OCI-LY7 (cell line): ENCODE measurements around the gene SLC2A13. TPM values are rescaled to one million over a fixed set of nuclear protein-coding genes. Genes with fewer than 3 reads are reported as not detected.
"Not testable (repeated sequence)": the region's sequence is repeated elsewhere in the genome, so short reads cannot be mapped to it uniquely, and the experiment has no call there.

Source experiments
- BruUV-seq: library from RNA; stranded (reverse); fragments of 400-500 nt; replicated peaks from 2 replicates; lab custom pipeline; 2021; lab: Mats Ljungman, UMichigan
- CTCF ChIA-PET: fragments of 300-600 bp; sonication (Branson Sonifier 250); formaldehyde crosslinking; loops from one replicate; lab custom pipeline; 2022; ENCODE audit warnings: antibody characterized with exemption; ENCODE audit not compliant: unreplicated experiment; lab: Charles Lee
- POLR2A ChIA-PET: fragments of 300-600 bp; sonication (Branson Sonifier 250); formaldehyde crosslinking; loops from one replicate; lab custom pipeline; 2022; ENCODE audit warnings: antibody characterized with exemption; lab: Charles Lee
- DNase-seq: peaks from one replicate; pipeline ENCODE4 v3.0.0-alpha.2; 2015; ENCODE audit warnings: low spot score
- H2AFZ ChIP-seq: fragments of 200-600 bp; sonication (generic), shearing (Covaris generic); 2 replicates; pipeline ENCODE4 v1.6.1; 2014; ENCODE audit warnings: mild to moderate bottlenecking, antibody characterized with exemption, low read length, moderate library complexity
- H3K27ac ChIP-seq: fragments of 200-600 bp; sonication (generic); 2 replicates; pipeline ENCODE4 v1.5.1; 2014; ENCODE audit warnings: mixed run types, low read depth, mild to moderate bottlenecking, moderate library complexity, low read length, inconsistent platforms; ENCODE audit not compliant: poor library complexity, severe bottlenecking
- H3K36me3 ChIP-seq: fragments of 200-600 bp; sonication (generic); 2 replicates; pipeline ENCODE4 v1.6.1; 2014; ENCODE audit warnings: mild to moderate bottlenecking, antibody characterized with exemption, low read length, moderate library complexity, mixed read lengths; ENCODE audit not compliant: insufficient read depth
- H3K4me1 ChIP-seq: fragments of 200-600 bp; sonication (generic); 2 replicates; pipeline ENCODE4 v1.5.1; 2014; ENCODE audit warnings: mild to moderate bottlenecking, low read length; ENCODE audit not compliant: insufficient read depth, poor library complexity, severe bottlenecking
- H3K4me2 ChIP-seq: fragments of 200-600 bp; sonication (generic); 2 replicates; pipeline ENCODE4 v1.6.1; 2014; ENCODE audit warnings: mild to moderate bottlenecking, low read length
- H3K4me3 ChIP-seq: fragments of 200-600 bp; sonication (generic); 2 replicates; pipeline ENCODE4 v1.5.1; 2014; ENCODE audit warnings: mild to moderate bottlenecking, low read depth, low read length; ENCODE audit not compliant: poor library complexity, severe bottlenecking
- H3K79me2 ChIP-seq: fragments of 200-600 bp; sonication (generic); 2 replicates; pipeline ENCODE4 v1.6.1; 2016; ENCODE audit warnings: low read depth, mild to moderate bottlenecking, low read length, moderate library complexity, mixed read lengths; ENCODE audit not compliant: insufficient read depth
- H3K9me2 ChIP-seq: fragments of 200-600 bp; sonication (generic); 2 replicates; pipeline ENCODE4 v1.6.1; 2016; ENCODE audit warnings: mild to moderate bottlenecking, low read length, mixed read lengths; ENCODE audit not compliant: insufficient read depth
- H3K9me3 ChIP-seq: fragments of 200-600 bp; sonication (generic); 2 replicates; pipeline ENCODE4 v1.6.1; 2014; ENCODE audit warnings: mild to moderate bottlenecking, mixed run types, low read length, mixed read lengths
- H4K20me1 ChIP-seq: fragments of 200-600 bp; sonication (generic); 2 replicates; pipeline ENCODE4 v1.6.1; 2014; ENCODE audit warnings: mild to moderate bottlenecking, antibody characterized with exemption, low read length, moderate library complexity, mixed read lengths; ENCODE audit not compliant: insufficient read depth
- EZH2phosphoT487 ChIP-seq: fragments of 200-600 bp; sonication (generic); IDR thresholded peaks from 2 replicates; pipeline ENCODE4 v1.6.1; 2018; ENCODE audit warnings: low read depth, borderline replicate concordance, mild to moderate bottlenecking, mixed run types, antibody characterized with exemption, low read length, moderate library complexity, mixed read lengths
- intact Hi-C: fragments of 100-400 bp; cut with micrococcal nuclease; formaldehyde crosslinking; loops from one replicate; pipeline ENCODE4 v1.10.0; 2022; ENCODE audit not compliant: unreplicated experiment
- total RNA-seq, 2 experiments: library from RNA; depleted of rRNA in 1 of 2; stranded (reverse); fragments of >200 nt in 1 of 2; shearing (Covaris generic) in 1 of 2; gene quantifications; 2 replicates each; pipeline ENCODE4 v1.2.3, GENCODE V29; 2014 to 2022
- TF ChIP-seq, protein P1 (sequence below): fragments of 200-600 bp; sonication (generic); conservative IDR thresholded peaks from 2 replicates; pipeline ENCODE4 v1.5.1; 2014; ENCODE audit warnings: mild to moderate bottlenecking, antibody characterized with exemption, low read length, moderate library complexity, mixed read lengths

The SLC2A13 gene
- total RNA-seq, 2 experiments from 2014 or later: 12.4 to 16.5 TPM

DNA sequence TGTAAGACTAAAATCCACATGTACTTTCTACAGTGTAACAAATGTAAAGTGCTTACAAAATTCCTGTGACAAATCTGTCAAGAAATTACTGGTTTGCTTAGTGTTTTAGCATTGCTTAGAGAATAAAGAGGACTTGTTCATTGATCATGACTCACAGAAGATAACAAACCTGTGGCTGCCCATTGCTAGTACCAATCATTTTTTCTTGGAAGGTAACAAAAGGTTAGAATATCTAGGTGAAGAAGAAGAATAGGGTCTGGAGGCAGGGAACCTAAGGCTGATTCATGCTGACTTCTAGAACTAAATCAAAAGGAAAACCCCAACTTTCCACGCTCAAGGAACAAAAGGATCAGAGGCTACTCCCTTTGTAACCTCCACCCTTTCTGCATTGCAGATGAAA, 253.5 kb downstream of the SLC2A13 start:
- H3K4me3 ChIP-seq: no peak overlapping the region
- no peak for DNase-seq
- no TSS peak for BruUV-seq
- no peak overlapping the region for H2AFZ ChIP-seq
- H3K9me2 ChIP-seq: no peaks in the 10 kb centered on the region
- intact Hi-C loops: no loop called here
- H3K4me2 ChIP-seq: no peak overlapping the region
- no peaks in the 10 kb centered on the region for H3K4me1 ChIP-seq
- H3K27ac ChIP-seq: no peak overlapping the region
- ChIA-PET POLR2A (no interaction called here), CTCF (no interaction called here)
- no peaks in the 10 kb centered on the region for H4K20me1 ChIP-seq
- no peaks in the 10 kb centered on the region for H3K36me3 ChIP-seq
- no peaks in the 10 kb centered on the region for H3K9me3 ChIP-seq
- TF ChIP-seq, protein P1, sequence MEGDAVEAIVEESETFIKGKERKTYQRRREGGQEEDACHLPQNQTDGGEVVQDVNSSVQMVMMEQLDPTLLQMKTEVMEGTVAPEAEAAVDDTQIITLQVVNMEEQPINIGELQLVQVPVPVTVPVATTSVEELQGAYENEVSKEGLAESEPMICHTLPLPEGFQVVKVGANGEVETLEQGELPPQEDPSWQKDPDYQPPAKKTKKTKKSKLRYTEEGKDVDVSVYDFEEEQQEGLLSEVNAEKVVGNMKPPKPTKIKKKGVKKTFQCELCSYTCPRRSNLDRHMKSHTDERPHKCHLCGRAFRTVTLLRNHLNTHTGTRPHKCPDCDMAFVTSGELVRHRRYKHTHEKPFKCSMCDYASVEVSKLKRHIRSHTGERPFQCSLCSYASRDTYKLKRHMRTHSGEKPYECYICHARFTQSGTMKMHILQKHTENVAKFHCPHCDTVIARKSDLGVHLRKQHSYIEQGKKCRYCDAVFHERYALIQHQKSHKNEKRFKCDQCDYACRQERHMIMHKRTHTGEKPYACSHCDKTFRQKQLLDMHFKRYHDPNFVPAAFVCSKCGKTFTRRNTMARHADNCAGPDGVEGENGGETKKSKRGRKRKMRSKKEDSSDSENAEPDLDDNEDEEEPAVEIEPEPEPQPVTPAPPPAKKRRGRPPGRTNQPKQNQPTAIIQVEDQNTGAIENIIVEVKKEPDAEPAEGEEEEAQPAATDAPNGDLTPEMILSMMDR: no peak
- no peaks in the 10 kb centered on the region for H3K79me2 ChIP-seq

DNA sequence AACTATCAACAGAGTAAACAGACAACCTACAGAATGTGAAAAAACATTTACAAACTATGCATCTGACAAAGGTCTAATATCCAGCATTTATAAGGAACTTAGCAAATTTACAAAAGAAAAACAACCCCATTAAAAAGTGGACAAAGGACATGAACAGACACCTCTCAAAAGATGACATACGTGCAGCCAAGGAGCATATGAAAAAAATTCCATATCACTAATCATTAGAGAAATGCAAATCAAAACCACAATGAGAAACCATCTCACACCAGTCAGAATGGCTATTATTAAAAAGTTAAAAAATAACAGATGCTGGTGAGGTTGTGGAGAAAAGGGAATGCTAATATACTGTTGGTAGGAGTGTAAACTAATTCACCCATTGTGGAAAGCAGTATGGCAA, 257.7 kb downstream of the SLC2A13 start:
- H3K4me3 ChIP-seq, H3K27ac ChIP-seq, H3K9me3 ChIP-seq, intact Hi-C loops, H3K4me2 ChIP-seq, H3K36me3 ChIP-seq, CTCF ChIA-PET, H3K9me2 ChIP-seq, H4K20me1 ChIP-seq, H3K79me2 ChIP-seq, H2AFZ ChIP-seq, DNase-seq, H3K4me1 ChIP-seq, BruUV-seq: not testable (repeated sequence)
- POLR2A ChIA-PET: interaction anchor here (1.0 kb wide), 1 partner anchor 10 kb away, joined by 3 read pairs; no protein-coding TSS in a partner anchor

DNA sequence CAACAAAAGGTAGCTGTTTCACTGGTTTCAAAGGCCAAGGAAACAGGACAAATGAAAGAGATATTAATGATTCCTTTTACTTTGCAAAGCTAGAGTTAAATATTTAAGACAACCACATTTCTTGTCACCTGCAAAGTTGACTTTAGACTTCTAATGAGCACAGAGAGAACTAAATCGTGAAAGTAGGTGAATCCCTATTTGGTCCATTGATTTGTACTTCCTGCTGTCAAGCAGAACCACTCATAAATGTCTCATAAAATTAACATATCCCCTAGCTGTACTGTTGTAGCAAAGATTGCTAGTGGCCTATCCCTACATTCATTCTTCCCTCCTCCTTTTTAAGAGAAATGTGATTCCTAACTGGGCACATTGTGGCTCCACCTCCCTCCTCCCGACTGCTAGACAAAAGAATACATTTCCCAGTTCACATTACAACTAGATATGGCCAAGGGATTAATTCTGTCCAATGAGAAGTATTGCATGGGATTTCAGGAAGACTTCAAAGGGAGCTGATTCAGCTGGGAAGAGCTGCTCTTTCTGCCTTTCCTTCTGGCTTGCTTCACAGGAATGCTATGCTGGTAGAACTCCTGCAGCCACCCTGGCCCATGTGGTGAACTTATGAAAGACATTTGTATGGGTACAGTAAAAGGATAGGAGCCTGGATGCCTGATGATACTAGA, 258.8 kb downstream of the SLC2A13 start:
- CTCF ChIA-PET: no interaction called here
- H4K20me1 ChIP-seq: no peaks in the 10 kb centered on the region
- TF ChIP-seq EZH2phosphoT487: no peak
- TF ChIP-seq, protein P1: no peak
- no peaks in the 10 kb centered on the region for H3K9me2 ChIP-seq
- H3K36me3 ChIP-seq: no peaks in the 10 kb centered on the region
- no peaks in the 10 kb centered on the region for H3K9me3 ChIP-seq
- no peak overlapping the region for H3K4me2 ChIP-seq
- no peak overlapping the region for H3K4me3 ChIP-seq
- H2AFZ ChIP-seq: no peak overlapping the region
- H3K79me2 ChIP-seq: no peaks in the 10 kb centered on the region
- intact Hi-C loops: no loop called here
- no peak for DNase-seq
- BruUV-seq: no TSS peak
- no peaks in the 10 kb centered on the region for H3K4me1 ChIP-seq
- no peak overlapping the region for H3K27ac ChIP-seq
- POLR2A ChIA-PET: no interaction called here
